GM21576 (cell line): ENCODE data around the gene S100A8.

Experiments
- ATAC-seq: cut with Tn5 transposase; IDR thresholded peaks from one replicate; pipeline ENCODE4 v1.9.1; 2021; ENCODE audit warnings: mild to moderate bottlenecking, moderate library complexity; ENCODE audit not compliant: unreplicated experiment

Gene S100A8

GRCh38 chr1:153364156-153364555 lies 26.7 kb downstream of the S100A8 start:
- ATAC-seq = no peak

- no peak for ATAC-seq
These were observed 27.2 kb downstream of the S100A8 start for GRCh38 chr1:153363641-153364040.

GRCh38 chr1:153362187-153362775 lies 28.6 kb downstream of the S100A8 start:
- ATAC-seq = no peak

- no peak for ATAC-seq
These were observed 29.3 kb downstream of the S100A8 start for GRCh38 chr1:153361480-153362109.

- no peak for ATAC-seq
These were observed 30.0 kb downstream of the S100A8 start for GRCh38 chr1:153360592-153361479.

GRCh38 chr1:153360190-153360589 lies 30.7 kb downstream of the S100A8 start:
- no peak for ATAC-seq

- ATAC-seq = no peak
These were observed 31.6 kb downstream of the S100A8 start for GRCh38 chr1:153359241-153359640.

GRCh38 chr1:153358691-153358975 lies 32.2 kb downstream of the S100A8 start:
- no peak for ATAC-seq

- no peak for ATAC-seq
These were observed 32.8 kb downstream of the S100A8 start, which contains the start of gene S100A9 for GRCh38 chr1:153357853-153358690. S100A9 (plus strand) TSS chr1:153357854; CDS start chr1:153358284, 430 bp downstream.

- ATAC-seq = no peak
These were observed 33.6 kb downstream of the S100A8 start for GRCh38 chr1:153357076-153357852.

- ATAC-seq = no peak
These were observed 34.3 kb downstream of the S100A8 start for GRCh38 chr1:153356392-153357075.

GRCh38 chr1:153355445-153356071 lies 35.3 kb downstream of the S100A8 start:
- no peak for ATAC-seq

- no peak for ATAC-seq
These were observed 36.2 kb downstream of the S100A8 start for GRCh38 chr1:153354515-153355193.

- no peak for ATAC-seq
These were observed 37.5 kb downstream of the S100A8 start for GRCh38 chr1:153353226-153353947.

- no peak for ATAC-seq
These were observed 38.4 kb downstream of the S100A8 start for GRCh38 chr1:153352523-153352922.

- no peak for ATAC-seq
These were observed 40.4 kb downstream of the S100A8 start for GRCh38 chr1:153350321-153350957.
